ENCODE data around the gene DAZL.

DNA sequence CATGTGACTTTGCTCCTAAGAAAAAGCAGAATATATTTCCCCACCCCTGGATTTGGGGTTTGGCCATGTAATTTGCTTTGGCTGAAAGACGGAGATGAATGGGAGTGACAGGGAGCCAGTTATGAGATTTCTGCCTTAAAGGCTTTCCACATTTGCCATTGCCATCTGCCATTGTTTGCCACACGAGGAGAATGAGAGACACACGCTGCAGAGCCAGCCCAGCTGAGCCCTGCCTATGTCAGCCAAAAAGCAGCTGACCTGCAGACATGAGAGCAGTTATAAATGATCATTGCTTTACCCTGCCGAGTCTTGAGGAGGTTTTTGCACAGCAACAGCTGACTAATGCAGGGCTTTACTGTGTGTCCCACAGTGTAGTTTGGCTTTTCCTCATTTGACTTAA lies 51.1 kb downstream of the DAZL start:
- TF ChIP-seq, protein P1, sequence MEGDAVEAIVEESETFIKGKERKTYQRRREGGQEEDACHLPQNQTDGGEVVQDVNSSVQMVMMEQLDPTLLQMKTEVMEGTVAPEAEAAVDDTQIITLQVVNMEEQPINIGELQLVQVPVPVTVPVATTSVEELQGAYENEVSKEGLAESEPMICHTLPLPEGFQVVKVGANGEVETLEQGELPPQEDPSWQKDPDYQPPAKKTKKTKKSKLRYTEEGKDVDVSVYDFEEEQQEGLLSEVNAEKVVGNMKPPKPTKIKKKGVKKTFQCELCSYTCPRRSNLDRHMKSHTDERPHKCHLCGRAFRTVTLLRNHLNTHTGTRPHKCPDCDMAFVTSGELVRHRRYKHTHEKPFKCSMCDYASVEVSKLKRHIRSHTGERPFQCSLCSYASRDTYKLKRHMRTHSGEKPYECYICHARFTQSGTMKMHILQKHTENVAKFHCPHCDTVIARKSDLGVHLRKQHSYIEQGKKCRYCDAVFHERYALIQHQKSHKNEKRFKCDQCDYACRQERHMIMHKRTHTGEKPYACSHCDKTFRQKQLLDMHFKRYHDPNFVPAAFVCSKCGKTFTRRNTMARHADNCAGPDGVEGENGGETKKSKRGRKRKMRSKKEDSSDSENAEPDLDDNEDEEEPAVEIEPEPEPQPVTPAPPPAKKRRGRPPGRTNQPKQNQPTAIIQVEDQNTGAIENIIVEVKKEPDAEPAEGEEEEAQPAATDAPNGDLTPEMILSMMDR (IDR thresholded peaks at IDR 0.05): no peak
- TF ChIP-seq ZNF263 (CRISPR knock-in tag; IDR thresholded peaks at IDR 0.05; ENCODE audit: low read depth): no peak
- TF ChIP-seq, protein P2, sequence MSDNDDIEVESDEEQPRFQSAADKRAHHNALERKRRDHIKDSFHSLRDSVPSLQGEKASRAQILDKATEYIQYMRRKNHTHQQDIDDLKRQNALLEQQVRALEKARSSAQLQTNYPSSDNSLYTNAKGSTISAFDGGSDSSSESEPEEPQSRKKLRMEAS (CRISPR knock-in tag; IDR thresholded peaks at IDR 0.05): no peak
- TF ChIP-seq, protein P3, sequence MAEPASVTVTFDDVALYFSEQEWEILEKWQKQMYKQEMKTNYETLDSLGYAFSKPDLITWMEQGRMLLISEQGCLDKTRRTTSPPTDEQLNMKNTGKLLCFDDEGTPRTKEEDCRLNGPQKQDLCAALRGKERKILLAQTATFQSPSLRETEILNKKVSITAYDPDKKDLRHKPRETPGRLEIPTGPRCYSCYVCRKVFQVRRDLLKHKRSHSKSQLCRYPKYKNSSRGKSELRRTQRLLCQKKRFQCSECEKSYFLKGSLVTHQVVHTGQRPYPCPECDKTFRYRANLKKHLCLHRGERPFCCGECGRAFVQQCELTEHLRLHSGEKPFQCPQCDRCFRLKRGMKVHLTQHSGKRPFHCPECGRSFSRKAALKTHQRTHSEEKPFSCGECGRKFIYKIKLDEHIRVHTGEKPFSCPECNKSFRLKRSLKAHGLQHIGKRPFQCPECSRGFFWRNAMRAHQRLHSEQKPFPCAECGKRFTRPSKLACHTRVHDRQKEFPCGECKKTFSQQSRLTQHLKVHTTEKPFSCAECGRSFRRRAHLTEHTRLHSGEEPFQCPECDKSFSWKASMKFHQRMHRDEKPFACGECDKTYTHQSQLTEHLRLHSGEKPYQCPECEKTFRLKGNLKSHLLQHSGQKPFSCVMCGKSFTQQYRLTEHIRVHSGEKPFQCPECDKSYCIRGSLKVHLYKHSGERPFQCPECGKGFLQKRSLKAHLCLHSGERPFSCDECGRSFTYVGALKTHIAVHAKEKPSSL (CRISPR knock-in tag; conservative IDR thresholded peaks at IDR 0.05): no peak
- TF ChIP-seq ELF4 (CRISPR knock-in tag; IDR thresholded peaks at IDR 0.05; ENCODE audit: low read depth): no peak
- TF ChIP-seq FOXJ3 (CRISPR knock-in tag; IDR thresholded peaks at IDR 0.05; ENCODE audit: borderline replicate concordance): no peak
- no peak for TF ChIP-seq ZBTB21 (CRISPR knock-in tag; IDR thresholded peaks at IDR 0.05; ENCODE audit: borderline replicate concordance)
- no peak for TF ChIP-seq FOXK1 (CRISPR knock-in tag; IDR thresholded peaks at IDR 0.05)
- TF ChIP-seq, protein P4, sequence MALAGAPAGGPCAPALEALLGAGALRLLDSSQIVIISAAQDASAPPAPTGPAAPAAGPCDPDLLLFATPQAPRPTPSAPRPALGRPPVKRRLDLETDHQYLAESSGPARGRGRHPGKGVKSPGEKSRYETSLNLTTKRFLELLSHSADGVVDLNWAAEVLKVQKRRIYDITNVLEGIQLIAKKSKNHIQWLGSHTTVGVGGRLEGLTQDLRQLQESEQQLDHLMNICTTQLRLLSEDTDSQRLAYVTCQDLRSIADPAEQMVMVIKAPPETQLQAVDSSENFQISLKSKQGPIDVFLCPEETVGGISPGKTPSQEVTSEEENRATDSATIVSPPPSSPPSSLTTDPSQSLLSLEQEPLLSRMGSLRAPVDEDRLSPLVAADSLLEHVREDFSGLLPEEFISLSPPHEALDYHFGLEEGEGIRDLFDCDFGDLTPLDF (CRISPR knock-in tag; IDR thresholded peaks at IDR 0.05): no peak
- TF ChIP-seq, protein P5, sequence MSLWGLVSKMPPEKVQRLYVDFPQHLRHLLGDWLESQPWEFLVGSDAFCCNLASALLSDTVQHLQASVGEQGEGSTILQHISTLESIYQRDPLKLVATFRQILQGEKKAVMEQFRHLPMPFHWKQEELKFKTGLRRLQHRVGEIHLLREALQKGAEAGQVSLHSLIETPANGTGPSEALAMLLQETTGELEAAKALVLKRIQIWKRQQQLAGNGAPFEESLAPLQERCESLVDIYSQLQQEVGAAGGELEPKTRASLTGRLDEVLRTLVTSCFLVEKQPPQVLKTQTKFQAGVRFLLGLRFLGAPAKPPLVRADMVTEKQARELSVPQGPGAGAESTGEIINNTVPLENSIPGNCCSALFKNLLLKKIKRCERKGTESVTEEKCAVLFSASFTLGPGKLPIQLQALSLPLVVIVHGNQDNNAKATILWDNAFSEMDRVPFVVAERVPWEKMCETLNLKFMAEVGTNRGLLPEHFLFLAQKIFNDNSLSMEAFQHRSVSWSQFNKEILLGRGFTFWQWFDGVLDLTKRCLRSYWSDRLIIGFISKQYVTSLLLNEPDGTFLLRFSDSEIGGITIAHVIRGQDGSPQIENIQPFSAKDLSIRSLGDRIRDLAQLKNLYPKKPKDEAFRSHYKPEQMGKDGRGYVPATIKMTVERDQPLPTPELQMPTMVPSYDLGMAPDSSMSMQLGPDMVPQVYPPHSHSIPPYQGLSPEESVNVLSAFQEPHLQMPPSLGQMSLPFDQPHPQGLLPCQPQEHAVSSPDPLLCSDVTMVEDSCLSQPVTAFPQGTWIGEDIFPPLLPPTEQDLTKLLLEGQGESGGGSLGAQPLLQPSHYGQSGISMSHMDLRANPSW (CRISPR knock-in tag; conservative IDR thresholded peaks at IDR 0.05; ENCODE audit: low read depth): no peak
- TF ChIP-seq RORB (CRISPR knock-in tag; IDR thresholded peaks at IDR 0.05): no peak
- TF ChIP-seq, protein P6, sequence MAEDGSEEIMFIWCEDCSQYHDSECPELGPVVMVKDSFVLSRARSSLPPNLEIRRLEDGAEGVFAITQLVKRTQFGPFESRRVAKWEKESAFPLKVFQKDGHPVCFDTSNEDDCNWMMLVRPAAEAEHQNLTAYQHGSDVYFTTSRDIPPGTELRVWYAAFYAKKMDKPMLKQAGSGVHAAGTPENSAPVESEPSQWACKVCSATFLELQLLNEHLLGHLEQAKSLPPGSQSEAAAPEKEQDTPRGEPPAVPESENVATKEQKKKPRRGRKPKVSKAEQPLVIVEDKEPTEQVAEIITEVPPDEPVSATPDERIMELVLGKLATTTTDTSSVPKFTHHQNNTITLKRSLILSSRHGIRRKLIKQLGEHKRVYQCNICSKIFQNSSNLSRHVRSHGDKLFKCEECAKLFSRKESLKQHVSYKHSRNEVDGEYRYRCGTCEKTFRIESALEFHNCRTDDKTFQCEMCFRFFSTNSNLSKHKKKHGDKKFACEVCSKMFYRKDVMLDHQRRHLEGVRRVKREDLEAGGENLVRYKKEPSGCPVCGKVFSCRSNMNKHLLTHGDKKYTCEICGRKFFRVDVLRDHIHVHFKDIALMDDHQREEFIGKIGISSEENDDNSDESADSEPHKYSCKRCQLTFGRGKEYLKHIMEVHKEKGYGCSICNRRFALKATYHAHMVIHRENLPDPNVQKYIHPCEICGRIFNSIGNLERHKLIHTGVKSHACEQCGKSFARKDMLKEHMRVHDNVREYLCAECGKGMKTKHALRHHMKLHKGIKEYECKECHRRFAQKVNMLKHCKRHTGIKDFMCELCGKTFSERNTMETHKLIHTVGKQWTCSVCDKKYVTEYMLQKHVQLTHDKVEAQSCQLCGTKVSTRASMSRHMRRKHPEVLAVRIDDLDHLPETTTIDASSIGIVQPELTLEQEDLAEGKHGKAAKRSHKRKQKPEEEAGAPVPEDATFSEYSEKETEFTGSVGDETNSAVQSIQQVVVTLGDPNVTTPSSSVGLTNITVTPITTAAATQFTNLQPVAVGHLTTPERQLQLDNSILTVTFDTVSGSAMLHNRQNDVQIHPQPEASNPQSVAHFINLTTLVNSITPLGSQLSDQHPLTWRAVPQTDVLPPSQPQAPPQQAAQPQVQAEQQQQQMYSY (CRISPR knock-in tag; IDR thresholded peaks at IDR 0.05): no peak
- TF ChIP-seq SMAD4 (CRISPR knock-in tag; IDR thresholded peaks at IDR 0.05): no peak
